Heart left ventricle (tissue), 16 donors: ENCODE measurements around the gene PCDHA3. TPM values are rescaled to one million over a fixed set of nuclear protein-coding genes. Genes with fewer than 3 reads are reported as not detected.
"Not testable (repeated sequence)": the region's sequence is repeated elsewhere in the genome, so short reads cannot be mapped to it uniquely, and the experiment has no call there.

Experiments used
- ATAC-seq, 4 donors: fragments of 200-7000 bp; cut with Tn5 transposase; one replicate each; pipeline ENCODE4 v1.9.1; 2020 to 2022; ENCODE audit warnings: moderate library complexity in 4 of 4, mild to moderate bottlenecking in 3 of 4, moderate number of reproducible peaks in 1 of 4
- DNase-seq, 5 donors: peaks; one replicate each; pipeline ENCODE4 v3.0.0-alpha.2; 2020
- H3K27ac ChIP-seq, 12 donors: fragments of 200-600 bp; sonication (generic) in 4 of 12; one replicate each; pipeline versions ENCODE4 v1.5.0 to v1.8.0; 2016 to 2022; ENCODE audit warnings: mild to moderate bottlenecking in 2 of 12
- H3K27me3 ChIP-seq, 9 donors: fragments of 200-600 bp; sonication (generic) in 2 of 9; one replicate each; pipeline versions ENCODE4 v1.5.1 to v1.8.0; 2016 to 2022; ENCODE audit warnings: mild to moderate bottlenecking in 3 of 9
- H3K36me3 ChIP-seq, 9 donors: fragments of 200-600 bp; sonication (generic) in 2 of 9; one replicate each; pipeline versions ENCODE4 v1.5.0 to v1.8.0; 2018 to 2022; ENCODE audit warnings: mild to moderate bottlenecking in 2 of 9
- H3K4me1 ChIP-seq, 12 donors: fragments of 200-600 bp; sonication (generic) in 4 of 12; one replicate each; pipeline versions ENCODE4 v1.5.0 to v1.8.0; 2016 to 2022; ENCODE audit warnings: mild to moderate bottlenecking in 3 of 12
- H3K4me3 ChIP-seq, 12 donors: fragments of 200-600 bp; sonication (generic) in 4 of 12; one replicate each; pipeline versions ENCODE4 v1.5.0 to v1.8.0; 2017 to 2022; ENCODE audit warnings: mild to moderate bottlenecking in 9 of 12, moderate library complexity in 4 of 12
- H3K9me3 ChIP-seq, 12 donors: fragments of 200-600 bp; sonication (generic) in 4 of 12; one replicate each; pipeline versions ENCODE4 v1.5.0 to v1.8.0; 2016 to 2022; ENCODE audit warnings: mild to moderate bottlenecking in 1 of 12
- CTCF ChIP-seq, 12 donors: fragments of 200-600 bp; sonication (generic) in 4 of 12; IDR thresholded peaks; one replicate each; pipeline versions ENCODE4 v1.5.0 to v1.8.0; 2018 to 2022; ENCODE audit warnings: antibody characterized with exemption in 12 of 12, mild to moderate bottlenecking in 5 of 12
- POLR2A ChIP-seq, 2 donors: fragments of 450-650 bp; IDR thresholded peaks; one replicate each; pipeline ENCODE4 v1.6.1; 2017; ENCODE audit warnings: antibody characterized with exemption in 2 of 2, mild to moderate bottlenecking in 2 of 2, moderate library complexity in 2 of 2
- WGBS, 4 donors: extraction: QIAGEN DNeasy Blood & Tissue Kit in 2 of 4; methylation state at CpG; one replicate each; pipeline versions ENCODE4 v1.1.5 to v1.1.7; 2013 to 2018; 5-methylcytosine and 5-hydroxymethylcytosine counted together
- intact Hi-C, 10 donors: fragments of 100-400 bp; cut with DNase I; formaldehyde crosslinking; loops; one replicate each; pipeline versions ENCODE4 v1.11.1 to v1.14.2; 2022
- polyA plus RNA-seq, 2 donors: library from polyadenylated mRNA; stranded (reverse); fragments of 200-250 nt; gene quantifications; one replicate each; pipeline ENCODE4 v1.2.3, GENCODE V29; 2013
- total RNA-seq, 9 donors: library from RNA; depleted of rRNA in 2 of 9; stranded (reverse); fragments of >200 nt in 2 of 9; fragmentation: NEBNext Ultra II Directional in 3 of 9; extraction: Animal tissue kit (Norgen Biotek cat#: 25700) in 3 of 9; gene quantifications; one replicate each; pipeline versions ENCODE4 v1.1.0 to v1.2.4, GENCODE V29; 2016 to 2023
- donor health status: ischemic (EF 13 %, LVEDD 7.1; RV severe dilation, severe dysfunction).
- donor health status: healthy with polysubstance abuse.
- donor health status: DM: no; HTN: yes; CAD: no.
- donor health status: DM: no; HTN: no; CAD: no.
- donor health status: ischemic (EF 25% LVEDD 6.9; RV normal size, moderate dysfunction).
- donor health status: ischemic (EF 25% LVEDD 5.7; RV mildly dilated, moderate dysfunction).
- donor health status: healthy.
- donor health status: DM: yes; HTN: yes; CAD: no.
- donor health status: ischemic (EF 35%, LVEDD 5.7; RV mildly dilated, moderate dysfunction).
- donor health status: nonischemic (EF 11% LVEDD 7.7; RV severe dilation, severe dysfunction).
- donor health status: DM: yes; HTN: yes; CAD: no.
- donor health status: PGD.
- donor health status: ischemic (EF 29% LVEDD 5.4; RV normal size, mild dysfunction).
- donor health status: nonischemic (EF 23%, LVEDD 6.1; RV moderate dilation, normal function).

The PCDHA3 gene
- total and polyA plus RNA-seq, 11 donors: 0.01 to 0.39 (median 0.20) TPM; not detected in 2

GRCh38 chr5:140801494-140801841, 611 bp downstream of the PCDHA3 start:
- H3K36me3 ChIP-seq: no peaks in the 10 kb centered on the region
- WGBS, 4 donors: 9 to 18% (median 13%) methylated on average over 13 to 16 of the region's 16 CpGs
- TF ChIP-seq CTCF (IDR thresholded peaks at IDR 0.05) (peak in 7 of 12 donors; percentile 12 to 43 (median 28)), POLR2A (IDR thresholded peaks at IDR 0.05) (no peak)
- ATAC-seq (no peak), DNase-seq (no peak)
- H3K9me3 ChIP-seq: peaks cover 0 to 60% (median 23%) of the 10 kb centered on the region in 12 donors
- H3K27ac ChIP-seq: no peak overlapping the region
- no peaks in the 10 kb centered on the region for H3K4me1 ChIP-seq
- H3K4me3 ChIP-seq: peak overlapping the region in 10 of 12 donors; percentile 19 to 55 (median 40)
- peaks cover 0 to 38% (median 6%) of the 10 kb centered on the region in 9 donors for H3K27me3 ChIP-seq
- intact Hi-C loops: loop anchor here in 2 of 10 donors (10.0 kb wide), 1 partner anchor 243 kb away; no protein-coding TSS in a partner anchor

GRCh38 chr5:140802381-140802780, 1.5 kb downstream of the PCDHA3 start:
- not testable (repeated sequence) for ATAC-seq, H3K4me3 ChIP-seq, H3K4me1 ChIP-seq, DNase-seq, H3K36me3 ChIP-seq, H3K27ac ChIP-seq
- intact Hi-C loops: loop anchor here in 2 of 10 donors (10.0 kb wide), 1 partner anchor 242 kb away; no protein-coding TSS in a partner anchor
- Histone ChIP-seq H3K27me3 (peaks cover 0 to 33% (median 6%) of the 10 kb centered on the region in 9 donors), H3K9me3 (peaks cover 0 to 60% (median 18%) of the 10 kb centered on the region in 12 donors)
- WGBS, 4 donors: 37 to 52% (median 48%) methylated on average over 9 to 45 of the region's 45 CpGs

GRCh38 chr5:140802781-140803271, 2.0 kb downstream of the PCDHA3 start:
- WGBS, 4 donors: 32 to 47% (median 43%) methylated on average over 24 to 53 of the region's 53 CpGs
- no peak for ATAC-seq
- no peaks in the 10 kb centered on the region for H3K36me3 ChIP-seq
- no peak overlapping the region for H3K27ac ChIP-seq
- TF ChIP-seq CTCF (IDR thresholded peaks at IDR 0.05) (no peak), POLR2A (IDR thresholded peaks at IDR 0.05) (no peak)
- H3K9me3 ChIP-seq: peaks cover 0 to 60% (median 17%) of the 10 kb centered on the region in 12 donors
- no peak overlapping the region for H3K4me3 ChIP-seq
- intact Hi-C loops: loop anchor here in 2 of 10 donors (10.0 kb wide), 1 partner anchor 242 kb away; no protein-coding TSS in a partner anchor
- H3K4me1 ChIP-seq: no peaks in the 10 kb centered on the region
- peaks cover 0 to 38% (median 6%) of the 10 kb centered on the region in 9 donors for H3K27me3 ChIP-seq
- peak in 1 of 5 donors; percentile 55 for DNase-seq

GRCh38 chr5:140806834-140807775, 6.2 kb downstream of the PCDHA3 start, which contains the start of gene PCDHA4:
PCDHA4 (plus strand) TSS chr5:140807068.
- no peaks in the 10 kb centered on the region for H3K4me1 ChIP-seq
- 14 to 18% (median 16%) methylated on average over 25 to 45 of the region's 47 CpGs for WGBS, 4 donors
- DNase-seq (no peak), ATAC-seq (peak in 2 of 4 donors; percentile 52)
- H3K27ac ChIP-seq: no peak within 1 kb of the TSS
- H3K9me3 ChIP-seq: peaks cover 0 to 58% (median 15%) of the 10 kb centered on the region in 12 donors
- peak in 9 of 12 donors; percentile 14 to 50 (median 33) for TF ChIP-seq CTCF (IDR thresholded peaks at IDR 0.05)
- no peak for TF ChIP-seq POLR2A (IDR thresholded peaks at IDR 0.05)
- no peaks in the 10 kb centered on the region for H3K36me3 ChIP-seq
- H3K4me3 ChIP-seq: peak within 1 kb of the TSS in 10 of 12 donors; percentile 23 to 56 (median 37)
- peaks cover 0 to 37% (median 6%) of the 10 kb centered on the region in 9 donors for H3K27me3 ChIP-seq
- intact Hi-C loops: loop anchor here in 3 of 10 donors (5.0 to 10.0 kb wide), 2 partner anchors 235 to 238 kb away; no protein-coding TSS in a partner anchor

- H3K4me3 ChIP-seq, ATAC-seq, H3K27ac ChIP-seq, H3K36me3 ChIP-seq, H3K4me1 ChIP-seq, DNase-seq: not testable (repeated sequence)
- H3K9me3 ChIP-seq: peaks cover 0 to 46% (median 9%) of the 10 kb centered on the region in 12 donors
- H3K27me3 ChIP-seq: peaks cover 0 to 24% (median 0%) of the 10 kb centered on the region in 9 donors
- intact Hi-C loops: loop anchor here in 3 of 10 donors (5.0 to 10.0 kb wide), 2 partner anchors 234 to 236 kb away; no protein-coding TSS in a partner anchor
- WGBS, 4 donors: 50 to 73% (median 60%) methylated on average over 34 to 62 of the region's 62 CpGs
Measured at GRCh38 chr5:140808241-140808888, 7.5 kb downstream of the PCDHA3 start.
